GM10266 (cell line): Measurements from ENCODE around the gene LAP3.
A peak's percentile ranks its signal among the peaks of the same experiment; 100 is the strongest.
"Not testable (repeated sequence)": the region's sequence is repeated elsewhere in the genome, so short reads cannot be mapped to it uniquely, and the experiment has no call there.

Experiments
- DNase-seq: peaks from one replicate; pipeline ENCODE4 v3.0.0; 2012; ENCODE audit errors: extremely low spot score
- TF ChIP-seq, protein P1 (sequence below): IDR thresholded peaks from 2 replicates; pipeline ENCODE4 v1.5.1; 2012; ENCODE audit warnings: mild to moderate bottlenecking, low read depth; ENCODE audit not compliant: control insufficient read depth, insufficient read depth; ENCODE audit errors: missing control alignments

The LAP3 gene

DNA sequence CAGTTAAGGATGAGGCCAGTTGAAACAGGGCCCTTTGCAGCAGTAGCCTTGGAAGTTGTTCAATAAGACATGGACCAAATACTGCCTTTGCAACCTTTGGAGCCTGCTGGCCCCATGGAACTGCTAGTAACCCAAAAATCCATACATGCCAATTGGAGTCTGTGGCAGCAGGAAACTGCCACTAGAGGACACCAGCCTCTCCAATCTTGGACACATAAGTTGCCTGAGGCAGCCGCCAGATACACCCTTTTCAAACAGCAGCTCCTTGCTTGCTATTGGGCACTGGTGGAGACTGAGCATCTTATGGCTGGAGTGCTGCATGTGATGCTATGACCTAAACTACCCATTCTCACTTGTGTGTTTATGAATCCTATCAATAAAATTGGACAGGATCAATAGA lies 14.8 kb upstream of the LAP3 start:
- TF ChIP-seq, protein P1, sequence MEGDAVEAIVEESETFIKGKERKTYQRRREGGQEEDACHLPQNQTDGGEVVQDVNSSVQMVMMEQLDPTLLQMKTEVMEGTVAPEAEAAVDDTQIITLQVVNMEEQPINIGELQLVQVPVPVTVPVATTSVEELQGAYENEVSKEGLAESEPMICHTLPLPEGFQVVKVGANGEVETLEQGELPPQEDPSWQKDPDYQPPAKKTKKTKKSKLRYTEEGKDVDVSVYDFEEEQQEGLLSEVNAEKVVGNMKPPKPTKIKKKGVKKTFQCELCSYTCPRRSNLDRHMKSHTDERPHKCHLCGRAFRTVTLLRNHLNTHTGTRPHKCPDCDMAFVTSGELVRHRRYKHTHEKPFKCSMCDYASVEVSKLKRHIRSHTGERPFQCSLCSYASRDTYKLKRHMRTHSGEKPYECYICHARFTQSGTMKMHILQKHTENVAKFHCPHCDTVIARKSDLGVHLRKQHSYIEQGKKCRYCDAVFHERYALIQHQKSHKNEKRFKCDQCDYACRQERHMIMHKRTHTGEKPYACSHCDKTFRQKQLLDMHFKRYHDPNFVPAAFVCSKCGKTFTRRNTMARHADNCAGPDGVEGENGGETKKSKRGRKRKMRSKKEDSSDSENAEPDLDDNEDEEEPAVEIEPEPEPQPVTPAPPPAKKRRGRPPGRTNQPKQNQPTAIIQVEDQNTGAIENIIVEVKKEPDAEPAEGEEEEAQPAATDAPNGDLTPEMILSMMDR: peak; percentile 22
- no peak for DNase-seq

DNA sequence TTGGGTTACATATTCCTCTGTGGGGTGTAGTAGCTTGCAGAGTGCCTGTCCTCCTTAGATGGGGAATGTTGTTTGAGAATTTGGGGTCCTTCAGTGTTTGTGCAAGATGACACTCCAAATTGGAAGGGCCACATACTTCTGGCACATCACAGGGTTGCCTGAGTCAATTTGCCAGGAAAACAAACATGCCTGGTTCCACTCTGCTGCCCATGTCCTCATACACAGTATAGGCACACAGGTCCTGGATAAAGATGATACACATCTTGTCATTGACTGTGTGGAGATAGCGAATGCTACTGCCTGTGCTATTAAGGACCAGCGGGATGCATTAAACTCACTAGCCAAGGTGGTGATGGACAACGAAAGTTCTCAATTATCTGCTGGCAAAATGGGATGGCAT lies 11.2 kb upstream of the LAP3 start:
- TF ChIP-seq, protein P1: no peak
- no peak for DNase-seq

DNA sequence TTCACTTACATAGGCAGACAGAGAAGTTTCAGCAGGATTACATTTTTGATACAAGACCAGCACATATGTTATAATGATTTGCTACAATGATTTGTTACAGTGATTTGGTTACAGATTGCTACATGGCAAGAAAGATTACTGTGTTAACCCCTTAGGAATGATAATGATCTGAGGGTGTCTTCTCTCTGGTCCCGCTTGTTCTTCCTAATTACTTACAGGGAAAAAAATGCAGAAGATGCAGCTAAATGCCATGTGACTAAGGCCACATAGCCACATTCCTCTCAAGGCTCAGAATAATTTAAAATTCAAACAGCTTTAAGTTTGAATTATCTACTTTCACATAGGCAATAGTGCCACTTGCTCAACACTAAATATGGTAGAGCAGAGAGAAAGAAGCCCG lies 9.7 kb upstream of the LAP3 start:
- TF ChIP-seq, protein P1: no peak
- DNase-seq: no peak

DNA sequence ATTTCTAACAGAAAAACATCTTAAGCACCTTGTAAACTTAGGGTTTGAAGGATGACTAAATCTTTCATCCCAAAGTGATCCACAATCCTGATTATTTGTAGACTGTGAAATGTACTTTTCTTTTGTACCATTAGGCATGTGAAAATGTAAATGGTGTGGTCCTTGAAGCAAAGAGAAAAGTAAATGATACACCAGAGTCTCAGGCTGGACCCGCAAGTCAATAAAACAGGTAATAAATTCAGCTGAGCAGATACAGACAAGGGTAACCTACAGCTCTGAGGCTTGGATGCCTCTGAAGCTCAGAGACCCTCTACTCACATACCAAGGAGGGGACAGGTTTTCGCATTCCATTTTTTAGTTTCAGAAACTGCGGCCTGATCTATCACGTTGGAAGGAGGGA lies 2.8 kb upstream of the LAP3 start:
- DNase-seq: no peak

DNA sequence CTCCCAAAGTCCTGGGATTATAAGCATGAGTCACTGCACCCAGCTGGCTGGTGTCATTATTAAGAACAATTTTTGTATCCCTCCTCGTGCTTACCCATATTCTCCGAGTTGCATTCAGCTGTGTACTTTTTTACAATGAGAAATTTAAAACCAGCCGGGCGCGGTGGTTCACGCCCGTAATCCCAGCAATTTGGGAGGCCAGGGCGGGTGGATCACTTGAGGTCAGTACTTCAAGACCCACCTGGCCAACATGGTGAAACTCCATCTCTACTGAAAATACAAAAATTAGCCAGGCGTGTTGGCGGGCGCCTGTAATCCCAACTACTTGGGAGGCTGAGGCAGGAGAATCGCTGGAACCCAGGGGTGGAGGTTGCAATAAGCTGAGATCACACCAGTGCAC lies 1.8 kb upstream of the LAP3 start:
- not testable (repeated sequence) for DNase-seq

More for the DNA sequence above, 2.8 kb upstream of the LAP3 start:
- TF ChIP-seq, protein P1: no peak

DNA sequence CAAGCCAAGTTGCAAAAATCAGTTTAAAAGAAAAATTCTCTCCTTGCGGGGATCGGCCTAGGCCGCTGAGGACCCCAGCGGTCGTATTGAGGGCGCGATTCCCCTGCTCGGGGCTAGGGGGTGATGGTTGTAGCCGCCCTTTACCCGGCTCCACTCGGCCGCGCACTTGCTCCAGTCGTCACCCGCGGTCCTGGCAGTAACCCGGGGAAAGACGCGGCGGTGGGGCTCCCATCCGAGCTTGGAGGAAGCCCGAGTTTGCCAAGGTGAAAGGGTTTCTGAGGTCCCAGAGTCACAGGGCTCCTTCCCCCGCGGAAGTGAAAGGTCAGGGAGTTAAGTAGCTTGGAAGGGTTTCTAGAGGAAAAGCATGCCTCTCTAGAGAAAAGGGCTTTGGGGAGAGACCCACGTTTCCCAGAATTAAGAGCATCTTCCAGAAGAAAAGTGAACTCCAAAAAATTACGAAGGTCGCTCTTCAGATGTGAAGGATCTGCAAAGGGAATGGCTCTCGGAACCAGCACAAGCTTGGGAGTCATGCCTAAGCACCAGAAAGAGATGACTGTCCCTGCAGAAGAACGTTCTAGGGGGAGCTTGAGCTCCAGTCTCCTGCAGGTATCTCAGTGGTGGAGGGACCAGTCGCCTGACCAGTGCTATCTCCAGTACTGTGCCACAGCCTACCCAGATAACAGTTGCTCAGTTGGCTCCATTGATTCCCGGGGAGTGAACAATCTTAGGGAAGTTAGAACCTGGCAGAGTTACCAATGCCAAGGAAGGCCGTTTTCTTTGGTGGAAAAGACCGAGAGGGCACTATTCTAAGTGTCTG lies 875 bp downstream of the LAP3 start:
- peak; percentile 28 for DNase-seq
- TF ChIP-seq, protein P1: no peak

DNA sequence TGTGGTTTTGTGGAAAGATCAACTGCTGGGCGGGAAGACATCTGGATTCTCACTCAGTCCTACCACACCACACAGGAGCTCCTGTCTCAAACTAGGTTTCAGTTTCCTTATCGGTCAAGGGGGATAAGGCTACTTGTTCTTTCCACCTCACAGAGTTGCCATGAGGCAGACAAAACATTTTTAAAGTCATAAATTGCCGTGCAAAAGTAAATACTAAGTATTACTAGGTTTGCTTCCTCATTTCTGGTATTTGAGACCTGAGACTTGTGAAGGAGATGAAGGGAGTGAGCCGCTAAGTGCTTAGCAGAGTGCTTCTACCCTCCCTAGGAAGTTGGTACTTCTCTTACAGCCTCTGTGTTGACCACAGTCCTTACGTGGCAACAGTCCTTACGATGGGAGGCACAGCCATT lies 1.5 kb downstream of the LAP3 start:
- TF ChIP-seq, protein P1: no peak
- peak; percentile 51 for DNase-seq
